HG02884 (cell line): ENCODE measurements around the gene WWP2.
"Not testable (repeated sequence)": the region's sequence is repeated elsewhere in the genome, so short reads cannot be mapped to it uniquely, and the experiment has no call there.

Source experiments
- ATAC-seq: cut with Tn5 transposase; IDR thresholded peaks from one replicate; pipeline ENCODE4 v1.9.1; 2021; ENCODE audit warnings: mild to moderate bottlenecking, moderate library complexity; ENCODE audit not compliant: unreplicated experiment

WWP2 gene

DNA sequence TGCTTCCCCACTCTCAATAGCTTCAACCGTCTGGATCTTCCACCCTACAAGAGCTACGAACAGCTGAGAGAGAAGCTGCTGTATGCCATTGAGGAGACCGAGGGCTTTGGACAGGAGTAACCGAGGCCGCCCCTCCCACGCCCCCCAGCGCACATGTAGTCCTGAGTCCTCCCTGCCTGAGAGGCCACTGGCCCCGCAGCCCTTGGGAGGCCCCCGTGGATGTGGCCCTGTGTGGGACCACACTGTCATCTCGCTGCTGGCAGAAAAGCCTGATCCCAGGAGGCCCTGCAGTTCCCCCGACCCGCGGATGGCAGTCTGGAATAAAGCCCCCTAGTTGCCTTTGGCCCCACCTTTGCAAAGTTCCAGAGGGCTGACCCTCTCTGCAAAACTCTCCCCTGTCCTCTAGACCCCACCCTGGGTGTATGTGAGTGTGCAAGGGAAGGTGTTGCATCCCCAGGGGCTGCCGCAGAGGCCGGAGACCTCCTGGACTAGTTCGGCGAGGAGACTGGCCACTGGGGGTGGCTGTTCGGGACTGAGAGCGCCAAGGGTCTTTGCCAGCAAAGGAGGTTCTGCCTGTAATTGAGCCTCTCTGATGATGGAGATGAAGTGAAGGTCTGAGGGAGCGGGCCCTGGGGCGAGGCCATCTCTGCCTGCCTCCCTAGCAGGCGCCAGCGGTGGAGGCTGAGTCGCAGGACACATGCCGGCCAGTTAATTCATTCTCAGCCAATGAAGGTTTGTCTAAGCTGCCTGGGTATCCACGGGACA is 177.9 kb downstream of the WWP2 start:
- ATAC-seq = no peak

DNA sequence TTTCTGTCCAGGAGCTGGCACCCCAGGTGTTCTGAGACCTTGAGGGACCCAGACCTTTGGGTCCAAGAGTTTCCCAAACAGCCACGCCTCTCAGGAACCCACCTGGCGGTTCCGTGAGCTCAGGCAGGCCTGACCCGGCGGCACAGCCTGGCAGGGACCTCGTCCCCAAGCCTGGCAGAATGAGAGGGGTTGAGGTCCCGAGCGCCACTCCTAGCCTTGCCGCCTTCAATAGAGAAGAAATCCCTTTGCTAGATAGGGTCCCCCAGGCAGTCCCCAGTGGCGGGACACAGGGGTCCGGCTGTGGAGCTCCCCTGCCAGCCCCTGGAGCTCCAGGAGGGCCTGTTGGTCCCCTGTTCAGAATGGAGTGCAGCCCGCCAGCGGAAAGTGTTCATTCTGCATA is 178.5 kb downstream of the WWP2 start:
- no peak for ATAC-seq

DNA sequence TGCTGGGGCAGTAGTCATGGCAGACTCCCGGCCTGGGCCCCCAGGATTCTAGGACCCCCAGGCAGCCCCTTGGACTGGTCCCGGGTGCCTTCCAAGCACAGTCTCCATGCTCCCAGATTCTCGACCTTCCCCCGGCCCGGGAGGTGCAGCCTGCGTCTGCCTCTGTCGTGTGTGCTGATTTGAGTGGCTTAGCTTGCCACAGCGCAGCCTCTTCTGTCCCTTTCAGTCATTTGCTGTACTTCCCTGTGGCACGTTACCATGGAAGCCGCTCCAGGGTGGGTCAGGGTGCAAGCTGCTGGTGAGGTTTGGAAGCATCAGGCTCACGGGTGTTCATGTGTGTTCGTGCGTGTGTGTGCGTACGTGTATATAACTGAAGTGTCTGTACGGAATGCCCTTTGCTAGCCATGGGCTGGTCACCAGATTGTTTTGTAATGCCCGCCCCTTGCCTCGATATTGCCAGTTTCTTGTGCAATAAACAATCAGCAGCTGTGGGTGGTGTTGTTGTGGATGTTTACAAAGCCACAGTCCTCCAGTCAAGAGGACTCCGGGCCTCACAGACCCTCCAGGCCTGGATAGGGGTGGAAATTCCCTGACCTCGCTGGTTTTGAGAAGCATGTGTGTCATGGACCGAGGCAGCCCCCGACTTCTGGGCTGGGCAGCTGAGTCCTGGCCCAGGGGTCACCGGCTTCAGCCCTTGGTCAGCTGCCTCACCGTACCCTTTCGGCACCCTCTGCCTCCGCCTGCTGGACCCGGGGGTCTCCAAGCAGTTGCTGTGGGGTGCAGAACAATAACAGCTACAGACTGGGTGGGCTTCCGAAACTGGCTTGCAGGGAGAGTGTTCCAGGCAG is 179.3 kb downstream of the WWP2 start:
- no peak for ATAC-seq

DNA sequence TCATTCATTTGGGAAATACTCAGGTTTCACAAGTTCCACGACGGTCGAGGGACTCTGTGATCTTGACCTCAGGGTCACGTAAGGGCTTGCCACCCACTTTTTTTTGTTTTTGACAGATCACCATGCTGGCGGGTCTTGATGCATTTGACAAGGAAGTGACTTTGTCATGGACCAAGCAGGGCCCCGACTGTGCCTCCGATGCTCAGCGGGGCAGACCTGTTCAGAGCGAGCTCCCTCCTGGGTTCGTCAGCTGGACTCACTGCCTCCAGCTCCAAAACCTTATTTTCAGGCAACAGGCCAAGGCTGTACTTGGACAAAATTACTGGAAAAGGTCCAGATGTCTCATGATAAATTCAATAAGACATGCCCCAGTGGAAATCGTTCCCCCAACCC is 180.0 kb downstream of the WWP2 start:
- ATAC-seq = no peak

DNA sequence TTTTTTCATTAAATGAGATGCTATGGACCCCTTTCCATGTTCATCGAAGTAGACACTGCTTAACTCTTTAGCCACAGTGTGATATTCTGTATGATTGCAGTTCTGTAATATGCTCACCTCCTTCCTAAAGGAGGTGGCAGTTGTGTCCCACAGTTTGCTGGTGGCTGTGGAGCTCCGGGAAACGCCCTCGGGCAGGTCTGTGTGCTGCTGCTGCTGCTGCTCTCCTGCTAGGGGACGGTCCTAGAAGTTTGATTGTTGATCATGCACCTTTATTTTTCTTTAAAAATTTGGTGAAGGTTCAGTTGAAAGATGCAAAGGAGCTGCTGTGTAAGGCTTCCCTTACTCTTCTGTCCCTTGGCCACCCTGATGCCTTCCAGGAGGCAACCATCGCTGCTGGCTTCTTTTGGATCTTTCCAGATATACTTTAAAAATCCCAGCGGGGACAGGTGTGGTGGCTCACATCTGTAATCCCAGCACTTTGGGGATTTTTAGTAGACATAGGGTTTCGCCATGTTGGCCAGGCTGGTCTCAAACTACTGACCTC is 180.6 kb downstream of the WWP2 start:
- ATAC-seq = no peak

DNA sequence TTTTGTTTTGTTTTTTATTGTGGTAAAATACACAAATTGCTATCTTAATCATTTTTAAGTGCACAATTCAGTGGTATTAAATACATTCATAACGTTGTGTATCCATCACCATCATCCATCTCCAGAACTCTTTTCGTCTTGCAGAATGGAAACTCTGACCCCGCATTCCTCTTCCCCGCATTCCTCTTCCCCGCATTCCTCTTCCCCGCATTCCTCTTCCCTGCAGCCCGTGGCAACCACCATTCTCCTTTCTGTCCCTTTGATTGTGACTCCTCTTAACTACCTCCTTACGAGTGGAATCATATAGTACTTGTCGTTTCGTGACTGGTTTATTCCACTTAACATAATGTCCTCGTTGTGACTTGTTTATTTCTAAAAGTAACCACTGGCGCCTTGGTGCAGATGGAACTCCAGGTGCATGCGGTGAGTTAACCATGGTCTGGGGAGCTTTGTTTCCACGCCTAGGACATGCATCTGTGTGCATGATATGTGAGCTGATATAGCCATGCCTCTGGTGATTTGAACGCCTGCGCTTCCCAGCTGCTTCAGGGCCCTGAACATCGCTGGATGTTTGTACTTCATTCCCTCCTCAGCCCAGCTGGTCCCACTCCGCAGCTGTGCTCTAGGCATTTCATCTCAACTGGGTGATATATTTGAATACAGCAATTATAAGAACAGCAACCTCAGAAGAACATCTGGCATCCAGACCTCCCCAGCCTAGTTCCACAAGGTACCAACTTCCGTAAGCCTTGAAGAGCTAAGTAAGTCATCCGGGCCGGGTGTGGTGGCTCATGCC is 181.3 kb downstream of the WWP2 start:
- not testable (repeated sequence) for ATAC-seq

DNA sequence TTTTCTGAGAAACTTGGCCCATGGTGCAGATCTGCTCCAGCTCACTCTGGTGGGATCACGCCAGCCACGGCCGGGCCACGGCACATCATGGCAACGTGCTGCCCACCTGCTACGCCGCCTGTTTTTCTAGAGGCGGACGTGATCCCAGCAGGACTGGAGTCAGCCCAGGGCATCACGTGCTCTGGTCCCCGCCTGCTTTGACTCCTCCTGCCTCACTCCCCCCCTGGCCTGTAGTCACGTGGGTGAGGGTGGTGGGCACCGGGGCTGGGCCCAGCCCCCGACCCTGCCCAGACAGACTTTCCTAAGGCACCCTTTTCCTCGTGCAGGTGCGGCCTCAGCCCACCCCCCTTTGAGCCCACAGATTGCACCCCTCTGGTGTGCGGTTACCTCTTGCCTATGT is 188.3 kb downstream of the WWP2 start:
- not testable (repeated sequence) for ATAC-seq

DNA sequence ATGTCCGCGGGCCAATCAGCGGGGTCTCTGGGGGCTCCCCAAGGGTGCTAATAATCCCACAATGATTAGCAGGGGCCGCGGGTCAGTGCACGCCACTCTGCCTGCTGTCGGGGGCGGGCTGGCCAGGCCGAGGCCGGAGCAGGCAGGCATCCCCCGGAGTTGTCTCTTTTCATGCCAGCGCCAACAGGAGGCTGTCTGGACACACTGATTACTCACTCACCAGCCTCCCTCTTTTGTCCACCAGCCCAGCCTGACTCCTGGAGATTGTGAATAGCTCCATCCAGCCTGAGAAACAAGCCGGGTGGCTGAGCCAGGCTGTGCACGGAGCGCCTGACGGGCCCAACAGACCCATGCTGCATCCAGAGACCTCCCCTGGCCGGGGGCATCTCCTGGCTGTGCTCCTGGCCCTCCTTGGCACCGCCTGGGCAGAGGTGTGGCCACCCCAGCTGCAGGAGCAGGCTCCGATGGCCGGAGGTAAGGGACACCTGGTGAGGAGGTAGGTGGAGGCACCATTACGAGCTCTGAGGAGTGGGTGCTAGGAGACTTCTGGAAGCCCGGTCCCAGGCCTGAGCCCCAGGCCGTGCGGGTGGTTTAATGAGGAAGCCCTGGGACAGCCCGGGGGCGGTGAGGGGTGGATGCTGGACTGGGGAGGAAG is 189.0 kb downstream of the WWP2 start, which contains the start of gene CLEC18A:
Gene CLEC18A (plus strand): TSS at position 318 of the 655 bp plus-strand sequence. CDS start 33 bp downstream, at position 351.
- ATAC-seq = not testable (repeated sequence)

DNA sequence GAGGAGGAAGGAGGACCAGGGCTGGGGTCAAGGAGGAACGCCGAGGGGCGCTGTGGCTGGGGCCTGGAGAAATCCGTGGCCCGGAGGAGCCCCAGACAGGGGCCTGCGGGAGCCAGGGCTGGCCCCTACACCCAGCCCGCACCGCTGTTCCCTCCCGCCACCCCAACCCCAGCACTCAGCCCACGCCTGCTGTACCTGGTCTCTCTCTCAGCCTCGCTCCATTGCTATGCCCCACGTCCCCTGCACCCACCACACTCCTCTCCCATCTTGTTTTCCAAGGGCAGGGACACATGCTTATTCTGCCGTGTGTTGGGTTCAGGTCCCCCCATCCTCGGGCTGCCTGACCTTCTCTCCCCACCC is 189.5 kb downstream of the WWP2 start:
- ATAC-seq = not testable (repeated sequence)

DNA sequence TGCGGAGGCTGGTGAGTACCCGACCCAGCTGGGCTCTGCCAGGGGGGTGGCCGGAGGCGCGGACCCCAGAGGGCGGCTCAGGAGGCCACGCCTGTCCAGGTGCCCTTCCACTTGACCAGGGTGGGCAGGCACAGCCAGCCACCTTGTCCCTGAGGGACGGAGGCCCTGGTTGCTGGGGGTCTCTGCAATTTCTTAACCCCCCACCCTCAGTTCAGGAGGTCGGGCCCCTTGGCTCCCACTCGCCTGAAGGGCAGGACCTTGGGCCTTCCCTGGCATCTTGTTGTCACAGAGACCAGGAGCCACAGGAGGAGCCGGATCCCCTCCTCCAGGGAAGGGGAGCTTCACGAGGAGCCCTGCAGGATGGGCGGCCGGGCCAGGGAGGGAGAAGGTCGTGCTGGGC is 190.0 kb downstream of the WWP2 start:
- ATAC-seq = not testable (repeated sequence)

DNA sequence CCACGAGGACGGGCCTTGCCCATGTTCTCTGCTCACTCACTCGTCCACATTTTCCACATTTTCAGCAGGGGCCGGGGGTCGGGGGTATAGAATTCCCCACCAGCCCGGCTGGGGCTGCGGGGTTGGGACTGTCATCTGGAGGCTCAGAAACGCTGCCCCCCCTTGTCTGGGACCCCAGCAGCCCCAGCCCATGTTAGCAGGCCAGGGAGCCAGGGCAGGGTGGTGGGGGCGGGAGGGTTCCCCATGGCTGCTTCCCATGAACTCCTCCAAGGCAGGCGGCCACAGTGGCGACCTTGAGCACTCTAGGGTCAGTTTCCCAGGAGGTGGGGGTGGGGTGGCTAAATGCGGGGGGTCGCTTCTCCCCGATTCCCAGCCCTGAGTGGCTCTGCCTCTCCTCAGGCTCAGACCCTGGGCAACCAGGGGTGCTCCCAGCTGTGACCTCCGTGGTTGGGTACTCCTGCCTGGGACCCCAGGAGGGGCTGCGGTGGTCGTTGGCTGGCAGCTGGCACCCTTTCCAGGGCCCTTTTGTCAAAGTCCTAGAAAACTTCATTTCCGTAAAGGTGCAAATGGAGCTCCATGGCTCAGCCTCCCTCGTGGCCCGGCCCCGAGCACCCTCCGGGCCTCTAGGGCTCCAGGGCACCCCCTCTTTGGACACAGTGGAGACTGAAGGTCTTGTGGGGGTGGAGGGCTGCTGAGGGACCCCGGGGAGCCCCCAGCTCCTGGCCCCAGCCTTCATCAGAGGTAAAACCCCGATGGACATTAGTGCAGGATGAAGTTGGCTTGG is 190.6 kb downstream of the WWP2 start:
- not testable (repeated sequence) for ATAC-seq

DNA sequence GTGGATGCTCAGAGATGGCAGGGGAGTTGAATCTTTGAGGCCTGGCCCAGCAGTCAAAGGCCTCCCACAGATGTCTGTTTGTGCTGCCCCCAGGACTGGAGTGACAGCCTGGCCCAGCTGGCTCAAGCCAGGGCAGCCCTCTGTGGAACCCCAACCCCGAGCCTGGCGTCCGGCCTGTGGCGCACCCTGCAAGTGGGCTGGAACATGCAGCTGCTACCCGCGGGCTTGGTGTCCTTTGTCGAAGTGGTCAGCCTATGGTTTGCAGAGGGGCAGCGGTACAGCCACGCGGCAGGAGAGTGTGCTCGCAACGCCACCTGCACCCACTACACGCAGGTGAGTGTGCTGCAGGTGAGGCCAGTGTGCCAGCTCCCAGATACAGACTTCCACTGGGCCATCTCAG is 192.1 kb downstream of the WWP2 start:
- not testable (repeated sequence) for ATAC-seq

DNA sequence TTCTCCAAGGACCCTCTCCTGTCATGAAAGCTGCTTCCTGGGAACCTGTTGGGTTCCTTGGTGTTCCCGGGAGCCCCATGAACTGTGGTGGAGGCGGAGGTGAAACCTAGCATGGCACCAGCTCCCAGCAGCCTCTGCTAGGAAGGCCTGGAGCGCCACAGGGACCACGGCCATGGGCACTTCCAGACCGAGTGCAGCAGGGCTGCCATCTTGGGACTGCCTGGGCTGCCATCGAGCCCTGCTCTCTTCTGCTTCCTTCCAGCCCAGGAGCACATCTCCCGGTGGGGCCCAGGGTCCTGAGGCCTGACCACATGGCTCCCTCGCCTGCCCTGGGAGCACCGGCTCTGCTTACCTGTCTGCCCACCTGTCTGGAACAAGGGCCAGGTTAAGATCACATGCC is 201.2 kb downstream of the WWP2 start:
- not testable (repeated sequence) for ATAC-seq

DNA sequence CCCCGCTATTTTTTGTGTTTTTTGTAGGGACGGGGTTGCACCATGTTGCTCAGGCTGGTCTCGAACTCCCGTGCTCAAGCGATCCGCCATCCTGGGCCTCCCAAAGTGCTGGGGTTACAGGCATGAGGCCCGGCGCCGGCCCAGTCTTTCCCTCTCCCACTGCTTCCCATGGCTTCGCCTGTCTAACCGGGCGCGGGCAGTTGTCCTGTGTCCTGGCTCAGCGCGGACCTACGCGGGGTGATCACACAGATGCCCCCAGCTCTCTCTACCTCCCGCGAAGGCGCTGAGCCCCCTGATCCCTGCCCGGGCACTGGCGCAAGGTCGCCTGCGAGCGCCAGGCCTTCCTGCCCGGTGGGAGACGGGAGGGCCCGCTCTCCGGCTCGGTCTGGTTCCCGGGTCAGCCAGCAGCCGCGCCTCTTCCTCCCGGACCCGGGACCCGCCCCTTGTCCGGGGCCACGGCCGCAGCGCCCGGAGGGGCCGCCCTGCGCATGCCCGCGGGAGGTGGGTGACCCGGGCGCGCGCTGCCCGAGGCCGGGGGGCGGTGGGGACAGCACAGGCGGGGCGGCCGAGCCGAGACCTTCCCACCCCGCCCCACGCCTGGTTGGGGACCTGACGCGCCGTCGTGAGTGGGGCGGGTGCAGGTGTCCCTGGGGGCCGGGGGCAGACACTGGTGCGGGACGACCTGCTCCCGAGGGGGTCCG is 203.0 kb downstream of the WWP2 start:
- ATAC-seq = not testable (repeated sequence)

DNA sequence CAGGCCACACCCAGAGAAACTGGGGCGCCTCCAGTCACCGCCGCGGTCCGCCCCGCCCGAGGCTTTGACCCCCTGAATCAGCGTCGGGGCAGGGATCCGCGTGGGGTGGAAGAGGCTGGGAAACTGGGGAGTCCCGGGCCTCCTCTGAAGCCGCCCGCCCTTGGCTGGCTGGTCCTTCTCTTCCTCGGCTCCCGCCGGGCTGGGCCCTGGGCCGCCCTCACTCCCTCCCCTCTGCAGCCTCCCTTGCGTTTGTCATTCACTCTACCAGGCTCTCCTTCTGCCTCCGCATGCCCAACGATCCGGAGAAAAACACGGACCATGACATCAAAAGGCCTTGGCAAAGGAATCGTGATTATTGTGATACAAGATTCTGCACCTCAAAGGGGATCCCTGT is 203.5 kb downstream of the WWP2 start:
- not testable (repeated sequence) for ATAC-seq

DNA sequence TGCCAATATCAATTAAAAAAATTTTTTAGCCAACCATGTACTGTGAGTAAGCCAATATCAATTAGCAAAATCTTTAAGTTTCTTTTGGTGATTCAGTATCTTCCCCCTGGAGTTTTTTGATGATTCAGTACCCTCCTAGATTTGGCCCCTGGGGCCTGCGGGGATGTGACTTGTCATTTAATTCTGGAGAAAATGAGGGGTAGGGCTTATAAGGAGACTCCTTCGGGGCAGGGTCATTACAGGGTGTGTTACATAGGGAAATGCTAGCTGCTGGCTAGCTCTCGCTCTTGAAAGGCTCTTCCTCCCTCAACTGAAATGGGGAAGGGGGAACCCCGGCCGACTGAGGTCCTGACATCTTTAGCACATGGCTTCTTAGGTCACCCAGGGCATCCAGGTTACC is 205.6 kb downstream of the WWP2 start:
- not testable (repeated sequence) for ATAC-seq

DNA sequence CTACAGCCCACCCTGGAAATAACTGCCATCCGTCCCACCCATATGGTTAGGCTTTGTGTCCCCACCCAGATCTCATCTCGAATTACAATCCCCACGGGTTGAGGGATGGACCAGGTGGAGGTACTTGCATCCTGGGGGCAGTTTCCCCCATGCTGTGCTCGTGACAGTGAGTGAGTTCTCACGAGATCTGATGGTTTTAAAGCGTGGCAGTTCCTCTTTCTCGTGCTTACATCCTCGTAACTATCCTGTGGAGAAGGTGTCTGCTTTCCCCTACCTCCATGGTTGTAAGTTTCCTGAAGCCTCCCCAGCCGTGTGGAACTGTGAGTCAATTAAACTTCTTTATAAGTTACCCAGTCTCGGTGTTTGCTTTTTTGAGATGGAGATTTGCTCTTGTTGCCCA is 206.0 kb downstream of the WWP2 start:
- not testable (repeated sequence) for ATAC-seq

DNA sequence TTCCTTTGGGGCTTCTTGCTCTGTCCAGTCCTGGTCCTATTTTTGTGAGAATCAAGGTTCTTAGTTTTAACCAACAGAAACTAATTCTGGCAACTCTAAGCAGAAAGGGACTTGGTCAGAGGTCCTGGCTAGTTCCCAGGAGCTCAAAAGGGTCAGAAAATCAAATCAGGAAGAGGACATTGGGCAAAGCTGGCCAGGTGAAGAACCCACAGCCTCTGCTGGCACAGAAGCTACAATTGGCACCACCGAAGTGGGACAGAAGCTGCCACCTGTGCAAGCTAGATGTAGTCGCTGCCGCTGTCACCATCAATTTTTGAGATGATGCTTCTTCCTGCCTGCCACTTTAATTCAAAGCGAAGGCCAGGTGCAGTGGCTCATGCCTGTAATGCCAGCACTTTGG is 207.5 kb downstream of the WWP2 start:
- ATAC-seq = not testable (repeated sequence)

DNA sequence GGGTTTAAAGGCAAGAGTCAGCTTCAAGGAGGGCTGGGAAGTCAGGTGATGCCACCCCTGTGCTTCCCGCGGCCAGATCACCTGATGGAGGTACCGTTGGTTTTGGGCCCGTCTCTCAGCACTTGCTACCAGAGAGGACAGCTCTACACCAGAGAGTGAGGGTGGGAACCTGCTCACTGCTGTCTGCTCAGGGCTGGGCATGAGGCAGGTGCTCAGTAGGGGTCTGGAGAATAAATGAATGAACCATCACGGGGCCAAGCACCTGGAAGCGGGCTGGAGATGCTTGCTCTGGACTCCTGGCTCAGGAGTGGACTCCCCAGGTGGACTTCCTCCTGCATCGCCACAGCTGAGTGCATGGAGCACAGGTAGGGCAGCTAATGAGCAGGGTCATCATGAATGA is 210.0 kb downstream of the WWP2 start:
- not testable (repeated sequence) for ATAC-seq
